T follicular helper cell (primary cell): ENCODE measurements around the gene AHRR.

ENCODE experiments used
- DNase-seq: peaks from one replicate; pipeline ENCODE4 v3.0.0-alpha.2; 2020; ENCODE audit warnings: low read depth

Gene AHRR

DNA sequence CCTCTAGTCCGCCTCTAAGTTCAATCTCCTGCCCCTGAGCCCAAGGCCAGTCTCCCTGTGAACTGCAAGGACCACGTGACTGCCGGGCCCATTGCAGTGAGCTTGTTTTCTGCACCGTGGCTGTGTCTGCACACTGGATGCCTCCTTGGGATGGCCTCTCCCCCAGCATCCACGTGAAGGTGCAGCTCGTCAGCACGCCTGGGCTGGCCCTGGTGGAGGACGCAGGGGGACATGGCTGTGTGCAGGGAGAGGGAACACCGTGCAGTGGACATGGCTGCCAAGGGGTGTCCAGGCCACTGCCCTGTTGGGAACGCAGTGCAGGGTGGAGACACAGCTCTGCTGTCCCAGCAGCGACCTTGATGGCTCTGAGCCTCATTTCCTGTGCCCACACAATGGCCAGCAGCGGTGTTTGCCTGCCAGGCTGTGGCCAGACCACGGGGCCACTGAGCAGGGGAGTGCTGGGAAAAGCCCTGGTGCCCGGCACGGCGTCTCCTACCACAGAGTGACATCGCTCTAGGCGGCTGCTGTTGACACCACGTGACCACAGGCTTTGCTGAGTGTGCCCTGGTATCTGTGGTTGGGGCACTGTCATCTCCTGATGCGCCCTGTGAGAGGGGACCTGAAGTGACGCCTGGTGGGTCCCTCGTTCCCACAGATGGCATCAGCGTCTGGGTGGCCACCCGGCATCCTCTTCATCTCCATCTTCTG is 94.6 kb downstream of the AHRR start:
- no peak for DNase-seq

DNA sequence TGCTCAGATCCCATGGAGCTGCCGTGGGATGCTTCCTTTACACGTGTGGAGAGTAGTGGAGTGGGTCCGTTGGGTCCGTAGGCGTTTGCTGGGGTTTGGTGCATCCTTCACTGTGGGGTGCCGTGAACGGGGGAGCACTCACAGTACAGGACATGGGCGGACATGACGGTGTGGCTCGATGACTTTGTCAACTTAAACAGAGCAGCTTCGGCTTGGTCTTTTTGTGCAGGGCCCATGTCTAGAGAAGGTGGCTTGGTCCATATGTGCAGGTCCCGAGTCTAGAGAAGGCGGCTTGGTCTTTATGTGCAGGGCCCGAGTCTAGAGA is 95.1 kb downstream of the AHRR start:
- DNase-seq, result no peak

DNA sequence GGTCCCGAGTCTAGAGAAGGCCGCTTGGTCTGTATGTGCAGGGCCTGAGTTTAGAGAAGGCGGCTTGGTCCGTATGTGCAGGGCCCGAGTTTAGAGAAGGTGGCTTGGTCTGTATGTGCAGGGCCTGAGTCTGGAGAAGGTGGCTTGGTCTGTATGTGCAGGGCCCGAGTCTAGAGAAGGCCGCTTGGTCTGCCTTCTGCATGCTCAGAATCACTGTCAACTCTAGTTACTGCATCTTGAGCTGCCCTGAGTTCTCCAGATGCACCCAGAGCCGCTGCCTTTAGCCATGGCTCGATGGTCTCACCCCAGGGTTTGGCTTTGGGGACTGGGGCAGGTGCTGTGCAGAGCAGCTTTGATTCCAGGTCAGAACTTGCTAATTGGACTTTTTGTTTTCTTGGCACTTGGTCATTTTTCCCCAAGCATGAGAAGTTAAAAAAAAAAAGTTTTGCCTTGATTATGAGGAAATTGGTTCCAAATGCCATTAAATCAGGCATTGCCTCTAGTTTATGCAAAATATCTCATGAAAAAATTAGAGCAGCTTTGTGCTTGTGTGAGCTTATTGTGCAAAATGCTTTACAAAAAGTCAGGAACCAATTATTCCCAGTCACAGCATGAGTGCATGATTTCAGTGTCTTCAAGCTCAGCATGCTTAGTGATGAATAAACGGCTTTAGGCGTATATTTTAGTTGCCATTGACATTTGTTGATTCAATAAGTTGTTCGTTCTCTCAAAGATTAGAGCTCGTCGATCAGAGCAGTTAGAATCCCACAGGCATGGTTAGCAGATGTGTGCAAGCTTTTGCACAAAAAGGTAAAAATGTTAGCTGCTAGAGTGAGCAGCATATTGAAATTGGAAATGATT is 96.0 kb downstream of the AHRR start:
- no peak for DNase-seq

DNA sequence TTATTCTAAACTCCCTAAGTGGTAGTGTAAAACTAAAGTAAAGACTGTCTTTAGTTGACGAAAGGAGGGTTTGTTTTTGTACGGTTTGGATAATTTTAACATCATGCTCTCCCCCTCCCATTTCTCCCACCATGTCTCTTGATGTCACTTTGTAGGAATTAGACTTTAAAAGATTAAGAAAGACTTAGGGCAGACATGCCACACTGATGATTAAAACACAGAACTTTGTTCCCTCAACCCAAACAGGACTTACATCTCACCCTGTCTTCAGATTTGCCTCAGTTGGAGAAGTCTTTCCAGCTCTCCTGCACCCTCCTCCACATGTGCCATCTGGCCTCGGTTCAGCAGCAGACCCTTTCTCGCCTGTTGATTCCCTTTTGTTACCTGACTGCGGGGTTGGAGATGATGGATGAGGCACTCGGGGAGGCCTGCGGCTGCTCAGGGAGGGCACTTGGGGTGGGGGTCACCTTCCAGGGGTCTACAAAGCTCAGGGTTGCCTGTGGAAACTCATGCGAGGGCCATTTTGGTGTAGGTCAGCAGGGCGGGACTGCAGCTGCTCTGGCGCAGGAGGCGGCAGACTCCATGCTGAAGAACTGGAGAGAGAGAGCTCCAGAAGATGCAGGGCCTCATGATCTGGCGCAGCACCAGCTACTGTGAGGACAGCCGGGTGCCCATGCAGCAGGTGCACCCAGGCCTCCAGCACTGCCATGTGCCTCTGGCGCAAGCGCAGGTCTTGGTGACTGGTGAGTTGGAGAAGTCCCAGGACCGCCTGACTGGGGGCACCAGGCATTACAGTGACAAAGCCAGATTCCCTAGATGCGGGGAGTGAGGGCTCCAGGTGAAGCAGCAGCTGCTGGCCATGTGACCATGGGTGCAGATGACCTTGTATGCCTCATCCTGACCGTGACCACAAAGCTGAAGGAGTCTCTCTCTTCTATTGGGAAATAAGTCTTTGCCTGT is 96.9 kb downstream of the AHRR start:
- DNase-seq, result no peak

DNA sequence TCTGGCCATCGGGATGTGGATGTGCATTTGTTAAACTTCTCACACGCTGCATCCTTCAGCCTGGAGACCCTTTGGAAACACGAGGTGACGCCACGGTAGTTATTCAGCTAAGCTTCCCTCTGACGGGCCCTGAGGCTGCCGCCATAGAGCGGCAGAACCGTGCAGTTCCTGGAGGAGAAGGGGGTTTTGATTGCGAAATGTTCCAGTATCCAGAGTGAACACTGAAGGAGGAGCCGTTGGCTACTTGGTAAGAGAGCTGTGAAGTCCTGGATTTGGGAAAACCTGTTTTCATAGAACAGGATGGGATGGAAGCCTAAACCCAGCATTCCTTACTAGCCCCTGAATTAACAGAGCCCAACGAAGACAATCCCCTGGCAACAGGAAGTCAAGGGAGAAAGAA is 98.5 kb downstream of the AHRR start:
- DNase-seq, result no peak

DNA sequence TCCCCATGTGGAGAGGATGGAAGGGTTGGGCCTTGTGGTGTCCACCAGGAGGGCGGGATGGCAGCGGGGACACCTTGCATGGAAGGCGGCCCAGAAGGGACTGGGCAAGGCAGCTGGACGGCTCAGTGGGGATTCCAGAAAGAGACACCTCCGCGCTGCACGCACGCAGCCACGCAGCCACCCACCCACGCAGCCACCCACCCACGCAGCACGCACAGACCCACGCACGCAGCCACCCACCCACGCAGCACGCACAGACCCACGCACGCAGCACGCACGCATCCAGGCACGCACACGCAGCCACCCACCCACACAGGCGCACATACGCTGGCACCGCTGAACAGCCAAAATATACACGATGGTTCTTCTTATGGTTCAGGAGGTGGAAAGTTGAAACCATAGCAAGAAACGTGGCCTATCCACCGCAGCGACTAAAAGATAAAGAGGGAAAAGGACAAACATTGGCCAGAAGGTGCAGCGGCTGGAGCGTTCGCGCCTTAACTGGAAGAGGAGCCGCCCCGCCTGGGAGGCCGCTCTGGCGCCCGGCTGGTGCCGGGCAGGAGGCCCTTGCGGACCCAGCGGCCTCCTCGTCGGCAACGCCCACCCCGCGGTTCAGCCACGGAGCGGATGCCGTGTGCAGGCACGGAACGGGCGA is 99.2 kb downstream of the AHRR start:
- DNase-seq, result no peak

DNA sequence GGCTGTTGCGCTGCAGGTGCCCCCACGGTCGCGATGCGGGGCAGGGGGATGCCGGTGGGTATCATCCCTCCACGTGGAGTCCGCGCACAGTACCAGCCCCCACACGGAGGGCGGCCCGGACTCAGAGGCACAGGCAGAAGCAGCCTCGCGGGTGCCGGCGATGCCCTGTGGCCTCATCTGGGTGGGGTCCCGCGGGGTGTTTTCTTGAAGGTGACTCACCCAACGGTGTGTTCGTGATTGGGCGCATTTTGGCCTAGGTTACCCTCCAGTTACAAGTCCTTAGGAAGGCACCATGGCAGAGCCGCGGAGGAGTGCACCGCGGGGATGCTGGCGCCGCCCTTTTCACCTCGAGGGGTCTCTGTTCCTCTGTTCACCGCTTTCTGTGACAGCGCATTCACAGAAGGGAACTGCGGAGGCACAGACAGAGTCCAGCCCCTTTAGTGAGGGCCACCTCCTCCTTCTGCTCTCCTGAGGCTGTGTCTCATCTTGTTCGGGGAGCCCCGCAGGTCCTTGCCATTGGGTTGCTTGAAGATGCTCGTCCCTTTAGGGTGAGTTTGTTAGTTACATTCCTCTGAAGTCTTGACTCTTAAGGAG is 99.9 kb downstream of the AHRR start:
- DNase-seq, result no peak

DNA sequence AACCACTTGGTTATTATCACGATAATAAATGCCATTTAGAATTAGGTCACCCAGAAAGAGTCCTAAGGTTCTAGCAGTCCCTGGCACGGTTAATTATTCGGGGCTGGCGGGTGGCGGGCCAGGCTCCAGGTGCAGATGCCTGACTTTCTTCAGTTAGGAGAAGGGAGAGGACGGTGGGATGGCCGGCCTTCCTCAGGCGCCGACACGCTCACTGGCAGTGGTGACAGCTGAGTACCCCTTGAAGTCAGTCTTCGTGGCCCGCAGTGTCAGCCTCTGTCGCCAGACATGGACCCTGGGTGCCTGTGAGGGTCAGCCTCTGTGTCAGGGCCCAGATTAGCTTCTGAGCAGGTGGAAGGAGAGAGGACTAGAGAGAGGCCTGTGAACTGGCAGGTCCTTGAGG is 100.4 kb downstream of the AHRR start:
- DNase-seq, result no peak

DNA sequence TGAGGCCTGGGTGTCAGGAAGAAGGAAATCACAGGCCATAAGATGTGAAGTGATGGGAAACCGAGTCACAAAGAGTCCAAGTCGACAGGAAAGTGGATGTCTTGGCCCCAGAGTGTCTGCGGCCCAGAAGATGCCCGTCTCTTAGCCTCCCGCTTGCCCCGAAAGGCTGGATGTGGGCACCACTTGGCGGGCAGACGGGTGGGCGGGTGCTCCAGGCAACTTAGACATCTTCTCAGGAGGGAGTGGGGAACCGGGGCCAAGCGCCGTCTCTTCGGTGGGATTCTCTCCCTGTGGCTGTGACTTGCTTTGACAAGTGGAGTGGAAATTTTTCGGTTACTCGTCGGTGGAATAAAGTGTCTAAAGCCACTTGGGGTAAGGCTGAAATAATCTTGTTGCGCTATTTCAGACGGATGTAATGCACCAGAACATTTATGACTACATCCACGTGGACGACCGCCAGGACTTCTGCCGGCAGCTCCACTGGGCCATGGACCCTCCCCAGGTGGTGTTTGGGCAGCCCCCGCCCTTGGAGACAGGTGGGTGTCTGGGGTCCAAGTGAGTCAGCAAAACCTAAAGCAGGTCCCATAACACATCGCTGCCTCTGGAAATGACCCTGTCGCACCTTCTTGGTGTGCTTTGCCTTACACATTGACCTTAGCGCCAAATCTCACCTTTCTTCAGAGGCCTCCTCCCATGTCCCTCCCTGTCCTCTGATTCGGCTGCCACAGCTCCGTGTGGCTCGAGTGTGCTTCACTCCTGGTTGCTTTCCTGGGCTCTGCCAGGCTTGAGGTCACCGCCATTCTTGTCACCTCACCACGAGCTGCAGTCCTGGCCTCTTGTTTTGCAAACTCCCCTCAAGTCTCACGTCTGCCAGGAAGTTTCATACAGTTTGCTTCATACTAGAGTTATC is 101.1 kb downstream of the AHRR start:
- no peak for DNase-seq

DNA sequence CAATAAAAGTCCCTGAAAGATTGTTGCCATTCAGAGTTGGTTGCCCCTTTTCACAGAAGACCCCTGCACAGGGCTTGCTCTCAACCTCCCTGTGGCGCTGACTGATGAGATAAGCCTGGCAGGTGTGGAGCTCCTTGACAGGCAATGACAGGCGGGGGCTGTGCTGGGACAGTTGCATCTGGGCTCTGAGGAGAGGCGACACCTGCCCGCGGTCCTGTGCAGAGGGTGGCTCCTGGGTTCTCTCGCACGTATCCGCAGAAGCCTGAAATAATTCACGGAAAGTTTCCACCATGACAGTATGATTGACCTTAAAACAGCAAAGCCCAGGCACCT is 101.7 kb downstream of the AHRR start:
- DNase-seq, result no peak

DNA sequence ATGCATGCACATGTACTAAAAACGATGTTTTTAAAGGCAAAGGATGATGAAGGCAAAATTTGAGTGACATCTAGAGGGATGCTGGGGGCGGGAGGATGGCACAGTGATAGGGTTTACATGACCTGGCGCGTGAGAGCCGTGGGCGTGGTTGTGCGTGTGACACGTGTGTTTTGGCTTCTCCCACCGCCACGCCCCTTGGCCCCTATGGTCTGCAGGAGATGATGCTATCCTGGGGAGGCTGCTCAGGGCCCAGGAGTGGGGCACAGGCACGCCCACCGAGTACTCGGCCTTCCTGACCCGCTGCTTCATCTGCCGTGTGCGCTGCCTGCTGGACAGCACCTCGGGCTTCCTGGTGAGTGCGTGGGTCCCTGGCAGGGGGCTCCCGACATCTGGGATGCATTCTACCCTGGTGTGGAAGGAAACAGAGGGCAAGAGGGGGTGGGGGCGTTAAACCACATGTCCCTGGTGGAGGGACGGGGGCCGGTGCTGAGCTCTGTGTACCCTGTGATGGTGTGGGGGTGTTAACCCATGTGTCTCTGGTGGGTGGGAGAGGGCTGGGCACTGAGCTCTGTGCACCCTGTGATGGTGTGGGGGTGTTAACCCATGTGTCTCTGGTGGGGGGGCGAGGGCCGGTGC is 102.2 kb downstream of the AHRR start:
- no peak for DNase-seq

DNA sequence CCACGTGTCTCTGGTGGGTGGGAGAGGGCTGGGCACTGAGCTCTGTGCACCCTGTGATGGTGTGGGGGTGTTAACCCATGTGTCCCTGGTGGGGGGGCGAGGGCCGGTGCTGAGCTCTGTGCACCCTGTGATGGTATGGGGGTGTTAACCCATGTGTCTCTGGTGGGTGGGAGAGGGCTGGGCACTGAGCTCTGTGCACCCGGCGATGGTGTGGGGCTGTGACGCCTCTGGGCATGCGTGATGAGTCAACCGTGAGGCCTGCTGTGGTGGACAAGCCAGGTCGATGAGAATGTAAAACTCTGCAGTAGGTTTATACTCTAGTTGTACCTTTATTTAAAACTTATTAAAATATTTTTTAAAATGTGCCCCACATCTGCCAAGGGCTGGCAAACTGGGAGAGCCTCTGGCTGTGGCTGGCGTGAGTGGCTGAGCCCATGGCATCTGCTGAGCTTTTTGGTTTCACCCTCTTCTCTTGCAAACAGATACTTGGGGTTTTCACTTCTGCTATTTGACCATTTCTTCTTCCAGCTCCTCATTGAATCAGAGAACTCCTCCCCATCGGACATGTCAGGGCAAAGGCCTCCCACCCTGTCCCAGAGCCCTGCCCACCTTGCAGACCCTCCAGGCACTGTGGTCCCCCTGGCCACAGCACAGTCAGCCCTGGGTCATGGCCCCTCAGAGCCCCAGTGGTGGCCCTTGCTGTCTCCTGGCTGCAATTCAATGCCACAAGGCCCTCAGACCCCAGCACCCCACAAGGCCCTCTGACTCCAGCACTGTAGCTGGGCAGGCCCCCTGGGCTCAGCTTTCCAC is 103.0 kb downstream of the AHRR start:
- no peak for DNase-seq

DNA sequence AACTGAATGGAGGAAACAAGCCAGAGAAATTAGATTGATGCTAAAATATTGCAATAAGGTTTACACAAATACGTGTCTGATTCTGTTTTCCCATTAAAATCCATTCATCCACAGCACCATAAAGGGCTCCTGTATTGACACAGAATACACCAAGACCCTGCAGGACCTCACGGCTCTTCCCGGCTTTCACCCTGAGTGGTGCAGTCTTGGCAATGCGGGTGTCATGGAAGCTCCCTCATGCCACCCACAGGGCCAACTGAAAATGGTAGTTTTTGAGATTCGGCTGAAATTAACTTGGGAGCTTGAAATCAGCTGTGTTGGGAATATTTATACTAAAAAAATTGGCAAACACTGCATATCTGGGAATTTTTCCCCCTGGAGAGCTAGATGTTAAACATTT is 104.2 kb downstream of the AHRR start:
- no peak for DNase-seq

DNA sequence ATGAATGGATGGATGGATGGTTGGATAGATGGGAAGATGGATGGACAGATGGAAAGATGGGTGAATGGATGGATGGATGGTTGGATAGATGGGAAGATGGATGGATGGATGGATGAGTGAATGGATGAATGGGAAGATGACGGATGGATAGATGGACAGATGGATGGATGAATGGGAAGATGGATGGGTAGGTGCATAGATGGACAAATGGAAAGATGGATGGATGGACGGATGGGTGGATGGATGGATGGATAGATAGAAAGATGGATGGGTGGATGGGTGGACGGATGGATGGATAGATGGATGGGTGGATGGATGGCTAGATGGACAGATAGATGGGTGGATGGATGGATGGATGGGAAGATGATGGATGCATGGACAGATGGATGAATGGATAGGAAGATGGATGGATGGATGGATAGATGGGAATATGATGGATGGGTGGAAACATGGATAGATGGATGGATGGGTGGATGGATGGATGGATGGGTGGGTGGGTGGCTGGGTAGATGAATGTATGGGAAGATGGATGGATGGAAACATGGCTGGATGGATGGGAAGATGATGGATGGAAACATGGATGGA is 105.0 kb downstream of the AHRR start:
- no peak for DNase-seq

DNA sequence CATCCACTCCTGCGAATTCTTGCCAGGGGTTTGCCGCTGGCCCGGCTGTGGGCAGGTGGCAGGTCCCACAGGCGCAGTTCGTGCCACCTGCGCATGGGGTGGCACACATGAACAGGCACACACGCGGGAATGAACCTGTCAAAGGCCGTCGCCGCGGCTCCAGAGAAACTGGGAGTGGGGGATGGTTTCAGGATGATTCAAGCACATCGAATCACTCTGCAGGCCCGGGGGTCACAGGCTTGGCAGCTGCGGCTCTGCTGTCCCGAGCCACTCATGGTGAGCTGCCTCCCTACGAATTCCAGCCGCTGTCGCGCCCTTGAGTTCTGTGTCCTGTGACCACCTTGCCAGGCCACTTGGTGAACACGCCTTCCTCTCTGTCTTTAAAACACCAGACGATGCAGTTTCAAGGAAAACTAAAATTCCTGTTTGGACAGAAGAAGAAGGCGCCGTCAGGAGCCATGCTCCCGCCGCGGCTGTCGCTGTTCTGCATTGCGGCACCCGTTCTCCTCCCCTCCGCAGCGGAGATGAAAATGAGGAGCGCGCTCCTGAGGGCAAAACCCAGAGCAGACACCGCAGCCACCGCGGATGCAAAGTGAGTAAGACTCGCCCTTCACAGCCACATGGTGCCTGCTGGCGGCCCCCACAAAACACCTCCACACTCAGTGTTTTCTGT is 106.0 kb downstream of the AHRR start:
- no peak for DNase-seq

DNA sequence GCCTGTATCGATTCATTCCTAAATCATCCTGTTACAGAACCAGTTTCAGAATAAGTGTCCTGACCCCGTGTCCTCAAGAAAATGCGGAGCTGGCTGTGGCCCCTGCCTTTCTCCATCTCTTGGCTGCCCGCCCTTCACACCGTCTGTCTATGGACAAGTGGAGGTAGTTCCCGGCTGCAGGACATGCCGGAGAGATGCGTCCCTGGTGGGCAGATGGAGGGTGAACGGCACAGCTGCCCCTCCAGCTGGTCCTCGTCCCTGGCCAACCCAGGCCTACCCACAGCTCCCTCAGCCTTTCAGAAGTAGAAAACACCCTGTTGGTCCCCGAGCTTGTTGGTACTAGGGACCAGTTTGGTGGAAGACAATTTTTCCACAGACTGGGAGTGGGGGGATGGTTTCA is 106.7 kb downstream of the AHRR start:
- no peak for DNase-seq

DNA sequence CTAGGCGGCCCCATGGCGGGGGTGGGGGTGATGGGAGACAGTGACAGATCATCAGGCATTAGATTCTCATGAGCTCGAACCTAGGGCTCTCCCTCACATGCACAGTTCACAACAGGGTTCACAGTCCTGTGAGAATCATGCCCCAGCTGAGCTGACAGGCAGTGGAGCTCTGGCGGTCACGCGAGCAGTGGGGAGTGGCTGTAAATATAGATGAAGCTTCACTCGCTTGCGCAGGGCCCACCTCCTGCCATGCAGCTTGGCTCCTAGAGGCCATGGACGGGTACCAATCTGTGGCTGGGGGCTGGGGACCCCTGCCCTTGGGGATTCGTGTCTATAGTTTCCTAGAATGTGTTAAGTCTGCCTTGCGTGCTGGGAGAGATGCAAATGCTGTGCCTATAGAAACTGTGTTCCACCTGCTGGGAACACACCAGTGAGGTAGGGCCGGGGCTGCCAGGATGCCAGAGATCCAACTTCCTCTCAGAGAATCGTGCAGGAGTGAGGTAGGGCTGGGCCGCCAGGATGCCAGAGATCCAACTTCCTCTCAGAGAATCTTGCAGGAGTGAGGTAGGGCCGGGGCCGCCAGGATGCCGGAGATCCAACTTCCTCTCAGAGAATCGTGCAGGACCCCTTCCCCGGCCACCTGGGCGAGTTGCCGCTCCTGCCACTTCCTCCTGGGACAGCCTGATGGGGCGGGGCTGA is 107.4 kb downstream of the AHRR start:
- no peak for DNase-seq
